ENCODE data around the gene ADAM10. TPM values are rescaled to one million over a fixed set of nuclear protein-coding genes. Genes with fewer than 3 reads are reported as not detected.

The ADAM10 gene
- total RNA-seq, 1 experiment from 2014 or later, result 133 TPM

GRCh38 chr15:58546635-58547627, 202.6 kb downstream of the ADAM10 start:
- CTCF ChIA-PET, result interaction anchor here (0.6 kb wide), 1 partner anchor 238 kb away, joined by 3 read pairs; no protein-coding TSS in a partner anchor
- Mint-ChIP-seq H3K9me3 (no peaks in the 10 kb centered on the region), H3K27me3 (ENCODE audit: low read depth) (no peaks in the 10 kb centered on the region), H3K36me3 (no peaks in the 10 kb centered on the region), H3K27ac (no peak overlapping the region; the same call in 1 of the 2 replicates), H3K4me1 (peaks cover 3% of the 10 kb centered on the region), H3K4me3 (no peak overlapping the region)
- ATAC-seq, result no peak
- TF ChIP-seq, protein P1, sequence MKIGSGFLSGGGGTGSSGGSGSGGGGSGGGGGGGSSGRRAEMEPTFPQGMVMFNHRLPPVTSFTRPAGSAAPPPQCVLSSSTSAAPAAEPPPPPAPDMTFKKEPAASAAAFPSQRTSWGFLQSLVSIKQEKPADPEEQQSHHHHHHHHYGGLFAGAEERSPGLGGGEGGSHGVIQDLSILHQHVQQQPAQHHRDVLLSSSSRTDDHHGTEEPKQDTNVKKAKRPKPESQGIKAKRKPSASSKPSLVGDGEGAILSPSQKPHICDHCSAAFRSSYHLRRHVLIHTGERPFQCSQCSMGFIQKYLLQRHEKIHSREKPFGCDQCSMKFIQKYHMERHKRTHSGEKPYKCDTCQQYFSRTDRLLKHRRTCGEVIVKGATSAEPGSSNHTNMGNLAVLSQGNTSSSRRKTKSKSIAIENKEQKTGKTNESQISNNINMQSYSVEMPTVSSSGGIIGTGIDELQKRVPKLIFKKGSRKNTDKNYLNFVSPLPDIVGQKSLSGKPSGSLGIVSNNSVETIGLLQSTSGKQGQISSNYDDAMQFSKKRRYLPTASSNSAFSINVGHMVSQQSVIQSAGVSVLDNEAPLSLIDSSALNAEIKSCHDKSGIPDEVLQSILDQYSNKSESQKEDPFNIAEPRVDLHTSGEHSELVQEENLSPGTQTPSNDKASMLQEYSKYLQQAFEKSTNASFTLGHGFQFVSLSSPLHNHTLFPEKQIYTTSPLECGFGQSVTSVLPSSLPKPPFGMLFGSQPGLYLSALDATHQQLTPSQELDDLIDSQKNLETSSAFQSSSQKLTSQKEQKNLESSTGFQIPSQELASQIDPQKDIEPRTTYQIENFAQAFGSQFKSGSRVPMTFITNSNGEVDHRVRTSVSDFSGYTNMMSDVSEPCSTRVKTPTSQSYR (CRISPR knock-in tag; IDR thresholded peaks at IDR 0.05), result no peak
- TF ChIP-seq RORB (CRISPR knock-in tag; IDR thresholded peaks at IDR 0.05) (no peak), ZNF138 (CRISPR knock-in tag; conservative IDR thresholded peaks at IDR 0.05) (no peak), ZNF263 (CRISPR knock-in tag; IDR thresholded peaks at IDR 0.05; ENCODE audit: low read depth) (no peak), ZNF219 (CRISPR knock-in tag; IDR thresholded peaks at IDR 0.05; ENCODE audit: borderline replicate concordance) (no peak), NFE2L1 (CRISPR knock-in tag; IDR thresholded peaks at IDR 0.05) (no peak), OVOL2 (CRISPR knock-in tag; IDR thresholded peaks at IDR 0.05; ENCODE audit: borderline replicate concordance) (no peak), ATF6 (CRISPR knock-in tag; IDR thresholded peaks at IDR 0.05) (no peak), CREM (CRISPR knock-in tag; IDR thresholded peaks at IDR 0.05) (no peak), ZMAT4 (CRISPR knock-in tag; IDR thresholded peaks at IDR 0.05) (no peak), NR1H2 (CRISPR knock-in tag; IDR thresholded peaks at IDR 0.05) (no peak)
- TF ChIP-seq, protein P2, sequence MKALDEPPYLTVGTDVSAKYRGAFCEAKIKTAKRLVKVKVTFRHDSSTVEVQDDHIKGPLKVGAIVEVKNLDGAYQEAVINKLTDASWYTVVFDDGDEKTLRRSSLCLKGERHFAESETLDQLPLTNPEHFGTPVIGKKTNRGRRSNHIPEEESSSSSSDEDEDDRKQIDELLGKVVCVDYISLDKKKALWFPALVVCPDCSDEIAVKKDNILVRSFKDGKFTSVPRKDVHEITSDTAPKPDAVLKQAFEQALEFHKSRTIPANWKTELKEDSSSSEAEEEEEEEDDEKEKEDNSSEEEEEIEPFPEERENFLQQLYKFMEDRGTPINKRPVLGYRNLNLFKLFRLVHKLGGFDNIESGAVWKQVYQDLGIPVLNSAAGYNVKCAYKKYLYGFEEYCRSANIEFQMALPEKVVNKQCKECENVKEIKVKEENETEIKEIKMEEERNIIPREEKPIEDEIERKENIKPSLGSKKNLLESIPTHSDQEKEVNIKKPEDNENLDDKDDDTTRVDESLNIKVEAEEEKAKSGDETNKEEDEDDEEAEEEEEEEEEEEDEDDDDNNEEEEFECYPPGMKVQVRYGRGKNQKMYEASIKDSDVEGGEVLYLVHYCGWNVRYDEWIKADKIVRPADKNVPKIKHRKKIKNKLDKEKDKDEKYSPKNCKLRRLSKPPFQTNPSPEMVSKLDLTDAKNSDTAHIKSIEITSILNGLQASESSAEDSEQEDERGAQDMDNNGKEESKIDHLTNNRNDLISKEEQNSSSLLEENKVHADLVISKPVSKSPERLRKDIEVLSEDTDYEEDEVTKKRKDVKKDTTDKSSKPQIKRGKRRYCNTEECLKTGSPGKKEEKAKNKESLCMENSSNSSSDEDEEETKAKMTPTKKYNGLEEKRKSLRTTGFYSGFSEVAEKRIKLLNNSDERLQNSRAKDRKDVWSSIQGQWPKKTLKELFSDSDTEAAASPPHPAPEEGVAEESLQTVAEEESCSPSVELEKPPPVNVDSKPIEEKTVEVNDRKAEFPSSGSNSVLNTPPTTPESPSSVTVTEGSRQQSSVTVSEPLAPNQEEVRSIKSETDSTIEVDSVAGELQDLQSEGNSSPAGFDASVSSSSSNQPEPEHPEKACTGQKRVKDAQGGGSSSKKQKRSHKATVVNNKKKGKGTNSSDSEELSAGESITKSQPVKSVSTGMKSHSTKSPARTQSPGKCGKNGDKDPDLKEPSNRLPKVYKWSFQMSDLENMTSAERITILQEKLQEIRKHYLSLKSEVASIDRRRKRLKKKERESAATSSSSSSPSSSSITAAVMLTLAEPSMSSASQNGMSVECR (CRISPR knock-in tag; IDR thresholded peaks at IDR 0.05; ENCODE audit: borderline replicate concordance), result no peak
- no peak for DNase-seq (ENCODE audit: low spot score)
- POLR2A ChIA-PET, result no interaction called here

GRCh38 chr15:58546066-58546591, 203.4 kb downstream of the ADAM10 start:
- ChIA-PET POLR2A (no interaction called here), CTCF (no interaction called here)
- H3K9me3 Mint-ChIP-seq, result no peaks in the 10 kb centered on the region
- ATAC-seq (no peak), DNase-seq (ENCODE audit: low spot score) (no peak)
- no peak overlapping the region for H3K4me3 Mint-ChIP-seq
- H3K36me3 Mint-ChIP-seq, result no peaks in the 10 kb centered on the region
- H3K27me3 Mint-ChIP-seq (ENCODE audit: low read depth), result no peaks in the 10 kb centered on the region
- H3K4me1 Mint-ChIP-seq, result no peaks in the 10 kb centered on the region
- no peak overlapping the region; the same call in 1 of the 2 replicates for H3K27ac Mint-ChIP-seq
- TF ChIP-seq ZNF423 (CRISPR knock-in tag; IDR thresholded peaks at IDR 0.05) (no peak), USF2 (CRISPR knock-in tag; IDR thresholded peaks at IDR 0.05) (no peak), MXD4 (CRISPR knock-in tag; IDR thresholded peaks at IDR 0.05; ENCODE audit: borderline replicate concordance) (no peak), E2F5 (CRISPR knock-in tag; IDR thresholded peaks at IDR 0.05) (no peak), ZNF232 (CRISPR knock-in tag; IDR thresholded peaks at IDR 0.05) (no peak), NR2C2 (CRISPR knock-in tag; IDR thresholded peaks at IDR 0.05) (no peak), NFATC4 (CRISPR knock-in tag; IDR thresholded peaks at IDR 0.05) (no peak)
- TF ChIP-seq, protein P3, sequence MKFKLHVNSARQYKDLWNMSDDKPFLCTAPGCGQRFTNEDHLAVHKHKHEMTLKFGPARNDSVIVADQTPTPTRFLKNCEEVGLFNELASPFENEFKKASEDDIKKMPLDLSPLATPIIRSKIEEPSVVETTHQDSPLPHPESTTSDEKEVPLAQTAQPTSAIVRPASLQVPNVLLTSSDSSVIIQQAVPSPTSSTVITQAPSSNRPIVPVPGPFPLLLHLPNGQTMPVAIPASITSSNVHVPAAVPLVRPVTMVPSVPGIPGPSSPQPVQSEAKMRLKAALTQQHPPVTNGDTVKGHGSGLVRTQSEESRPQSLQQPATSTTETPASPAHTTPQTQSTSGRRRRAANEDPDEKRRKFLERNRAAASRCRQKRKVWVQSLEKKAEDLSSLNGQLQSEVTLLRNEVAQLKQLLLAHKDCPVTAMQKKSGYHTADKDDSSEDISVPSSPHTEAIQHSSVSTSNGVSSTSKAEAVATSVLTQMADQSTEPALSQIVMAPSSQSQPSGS (CRISPR knock-in tag; IDR thresholded peaks at IDR 0.05; ENCODE audit: borderline replicate concordance, low read depth), result no peak
